ENCODE results near the gene EHMT2. TPM values are rescaled to one million over a fixed set of nuclear protein-coding genes. Genes with fewer than 3 reads are reported as not detected.

EHMT2 gene
- total and polyA plus RNA-seq, 2 of the 4 experiments (the other 2 are of a cell fraction) = 38.0 to 51.2 TPM

GRCh38 chr6:31906122-31906521 is 8.6 kb upstream of the EHMT2 start:
- in situ Hi-C loops (cut with MboI; ENCODE audit: low sequenced_read_pairs) = no loop called here
- no peak overlapping the region for H3K27ac ChIP-seq (ENCODE audit: insufficient read depth, low read length)
- peaks cover 8% of the 10 kb centered on the region for H3K4me1 ChIP-seq (ENCODE audit: control insufficient read depth, insufficient read depth, low read length)
- 0 out of 2 replicates have a peak overlapping the region, but pooled peaks have one; percentile 15 for H2BK20ac ChIP-seq (ENCODE audit: low read depth, low read length)
- no peak overlapping the region for H3K23ac ChIP-seq (ENCODE audit: low read depth, low read length)
- no peak overlapping the region for H3K14ac ChIP-seq (replicated peaks; ENCODE audit: low read depth, low read length)
- H2AK5ac ChIP-seq (ENCODE audit: low read depth, low read length) = peak overlapping the region; percentile 30; the same call in 1 of the 2 replicates
- H3K4me3 ChIP-seq (ENCODE audit: insufficient read depth, low read depth, low read length) = no peak overlapping the region
- no peak overlapping the region for H4K5ac ChIP-seq (ENCODE audit: low read depth, low read length)
- no peak for DNase-seq
- H3K9ac ChIP-seq (ENCODE audit: low read depth, low read length) = no peak overlapping the region; the same call in 1 of the 2 replicates
- H4K8ac ChIP-seq (ENCODE audit: low read depth in 2 of 2, low read length in 2 of 2) = no peak overlapping the region
- TF ChIP-seq FOS (IDR thresholded peaks at IDR 0.05; ENCODE audit: low read depth, low read length) (no peak), CTCF (conservative IDR thresholded peaks at IDR 0.05; ENCODE audit: low read depth, low read length) (no peak), BHLHE40 (IDR thresholded peaks at IDR 0.05; ENCODE audit: low read depth, low read length) (no peak), RFX5 (IDR thresholded peaks at IDR 0.05; ENCODE audit: low read depth, low read length) (no peak), CEBPB (IDR thresholded peaks at IDR 0.05; ENCODE audit: low read depth, low read length) (no peak), RCOR1 (IDR thresholded peaks at IDR 0.05; ENCODE audit: insufficient replicate concordance, low read length) (no peak), NFE2L2 (IDR thresholded peaks at IDR 0.05; ENCODE audit: low read depth, low read length) (no peak), ELK1 (IDR thresholded peaks at IDR 0.05; ENCODE audit: borderline replicate concordance, low read depth, low read length) (no peak), MAFK (IDR thresholded peaks at IDR 0.05; ENCODE audit: low read depth, low read length) (no peak), MAZ (IDR thresholded peaks at IDR 0.05; ENCODE audit: borderline replicate concordance, low read depth, low read length) (no peak), MXI1 (IDR thresholded peaks at IDR 0.05; ENCODE audit: borderline replicate concordance, low read depth, low read length) (no peak), USF2 (IDR thresholded peaks at IDR 0.05; ENCODE audit: low read depth, low read length) (no peak), POLR2A (IDR thresholded peaks at IDR 0.05; ENCODE audit: low read depth, low read length) (no peak), CHD1 (IDR thresholded peaks at IDR 0.05; ENCODE audit: low read depth, low read length) (no peak), RAD21 (IDR thresholded peaks at IDR 0.05; ENCODE audit: low read length) (no peak), SMC3 (IDR thresholded peaks at IDR 0.05; ENCODE audit: low read depth, low read length) (no peak)
- H3K27me3 ChIP-seq (ENCODE audit: control insufficient read depth, insufficient read depth, low read length) = no peaks in the 10 kb centered on the region
- no peak overlapping the region for H3K18ac ChIP-seq (ENCODE audit: low read depth, low read length)
- dilution Hi-C loops (cut with HindIII; ENCODE audit: low sequenced_read_pairs, unreplicated experiment) = no loop called here
- H2BK5ac ChIP-seq (ENCODE audit: low read depth, low read length, poor library complexity, severe bottlenecking) = no peak overlapping the region
- peak overlapping the region; percentile 32 for H4K91ac ChIP-seq (ENCODE audit: insufficient read depth, low read depth, low read length)
- H2BK15ac ChIP-seq (ENCODE audit: low read depth, low read length) = peak overlapping the region; percentile 10; the same call in 1 of the 3 replicates
- H3K4me2 ChIP-seq (ENCODE audit: low read depth, low read length) = no peak overlapping the region
- H4K20me1 ChIP-seq (ENCODE audit: insufficient read depth, low read length) = no peaks in the 10 kb centered on the region
- H3K9me3 ChIP-seq (ENCODE audit: control insufficient read depth, insufficient read depth, low read length) = no peaks in the 10 kb centered on the region
- no TSS peak for BruUV-seq (replicated peaks)
- no peak for ATAC-seq (ENCODE audit: low read depth)
- no peak overlapping the region; the same call in 1 of the 2 replicates for H2BK120ac ChIP-seq (ENCODE audit: low read depth, low read length)
- no peak overlapping the region for H3K56ac ChIP-seq (ENCODE audit: extremely low read depth, insufficient read depth, low read length)
- H3K9me1 ChIP-seq (ENCODE audit: insufficient read depth, low read length) = peaks cover 9% of the 10 kb centered on the region; the same call in 1 of the 2 replicates
- no peak overlapping the region; the same call in 1 of the 2 replicates for H3K4ac ChIP-seq (ENCODE audit: low read depth, low read length)
- POLR2A ChIA-PET (ENCODE audit: unreplicated experiment) = no interaction called here
- H2AK9ac ChIP-seq (replicated peaks; ENCODE audit: low read depth, low read length, poor library complexity) = no peak overlapping the region
- WGBS, 2 experiments (ENCODE audit: extremely low coverage in 2 of 2, insufficient read length in 1 of 2) = 45% methylated on average over 2 of the region's 4 CpGs; no CpG with 5 or more reads in 1 of the 2 experiments
- intact Hi-C loops (cut with micrococcal nuclease) = no loop called here
- CTCF ChIA-PET = interaction anchor here (2.1 kb wide), 1 partner anchor 46 kb away, joined by 10 read pairs; no protein-coding TSS in a partner anchor
- peak overlapping the region; percentile 25 for H2AFZ ChIP-seq (replicated peaks; ENCODE audit: low read length, poor library complexity)
- H3K79me1 ChIP-seq (ENCODE audit: low read depth in 1 of 2, low read length in 2 of 2) = peaks cover 0 to 5% of the 10 kb centered on the region in 2 experiments; a peak in 2 of 4 replicates
- H3K36me3 ChIP-seq (ENCODE audit: control insufficient read depth, insufficient read depth, low read length) = no peaks in the 10 kb centered on the region
